ENCODE results near the gene NDUFS2.

NDUFS2 gene

GRCh38 chr1:161230762-161231161 is 28.6 kb downstream of the NDUFS2 start (continued):
- TF ChIP-seq ZNF565 (CRISPR knock-in tag; conservative IDR thresholded peaks at IDR 0.05; ENCODE audit: low read depth) (no peak), SNAI2 (CRISPR knock-in tag; IDR thresholded peaks at IDR 0.05) (no peak), ZNF70 (CRISPR knock-in tag; IDR thresholded peaks at IDR 0.05) (no peak)

- TF ChIP-seq ISL1 (CRISPR knock-in tag; IDR thresholded peaks at IDR 0.05) (no peak), ZNF8 (CRISPR knock-in tag; IDR thresholded peaks at IDR 0.05) (no peak), POU6F1 (CRISPR knock-in tag; IDR thresholded peaks at IDR 0.05; ENCODE audit: borderline replicate concordance, low read depth) (no peak), OSR1 (CRISPR knock-in tag; IDR thresholded peaks at IDR 0.05) (no peak), CSDC2 (CRISPR knock-in tag; IDR thresholded peaks at IDR 0.05) (no peak), SNAI2 (CRISPR knock-in tag; IDR thresholded peaks at IDR 0.05) (no peak), ZNF565 (CRISPR knock-in tag; conservative IDR thresholded peaks at IDR 0.05; ENCODE audit: low read depth) (no peak), TOX (CRISPR knock-in tag; IDR thresholded peaks at IDR 0.05; ENCODE audit: borderline replicate concordance) (no peak), ZFP30 (CRISPR knock-in tag; IDR thresholded peaks at IDR 0.05) (no peak), BACH2 (CRISPR knock-in tag; IDR thresholded peaks at IDR 0.05; ENCODE audit: borderline replicate concordance) (no peak), ZFP3 (CRISPR knock-in tag; IDR thresholded peaks at IDR 0.05) (no peak), CREB5 (CRISPR knock-in tag; IDR thresholded peaks at IDR 0.05; ENCODE audit: low read depth) (no peak)
These were observed 30.9 kb downstream of the NDUFS2 start for GRCh38 chr1:161233102-161233501.

GRCh38 chr1:161235957-161236775 is 34.0 kb downstream of the NDUFS2 start:
- TF ChIP-seq BACH2 (CRISPR knock-in tag; IDR thresholded peaks at IDR 0.05; ENCODE audit: borderline replicate concordance) (no peak), ESRRG (CRISPR knock-in tag; IDR thresholded peaks at IDR 0.05) (no peak), OSR1 (CRISPR knock-in tag; IDR thresholded peaks at IDR 0.05) (no peak), RARB (CRISPR knock-in tag; IDR thresholded peaks at IDR 0.05) (no peak), ZC3H10 (CRISPR knock-in tag; IDR thresholded peaks at IDR 0.05) (no peak), CREB5 (CRISPR knock-in tag; IDR thresholded peaks at IDR 0.05; ENCODE audit: low read depth) (no peak), ZFP3 (CRISPR knock-in tag; IDR thresholded peaks at IDR 0.05) (no peak), ZNF8 (CRISPR knock-in tag; IDR thresholded peaks at IDR 0.05) (no peak), PATZ1 (CRISPR knock-in tag; IDR thresholded peaks at IDR 0.05; ENCODE audit: borderline replicate concordance) (no peak), CSRNP3 (CRISPR knock-in tag; IDR thresholded peaks at IDR 0.05) (no peak), TSHZ2 (CRISPR knock-in tag; IDR thresholded peaks at IDR 0.05) (no peak), GLIS3 (CRISPR knock-in tag; IDR thresholded peaks at IDR 0.05) (no peak), CSDC2 (CRISPR knock-in tag; IDR thresholded peaks at IDR 0.05) (no peak), SNAI2 (CRISPR knock-in tag; IDR thresholded peaks at IDR 0.05) (no peak), POU6F1 (CRISPR knock-in tag; IDR thresholded peaks at IDR 0.05; ENCODE audit: borderline replicate concordance, low read depth) (no peak), ZNF70 (CRISPR knock-in tag; IDR thresholded peaks at IDR 0.05) (no peak)
- no peak; the same call in 2 of the 3 replicates for ATAC-seq

More at GRCh38 chr1:161233102-161233501, 30.9 kb downstream of the NDUFS2 start:
- ATAC-seq, result no peak

Measured in SK-N-SH treated with all-trans-retinoic acid at 6 μM for 48 hours (cell line).